Activated B cell treated with CpG ODN at 0.5 μM for 24 hours (primary cell): ENCODE data around the gene DHX58. TPM values are rescaled to one million over a fixed set of nuclear protein-coding genes. Genes with fewer than 3 reads are reported as not detected.
"Not testable (repeated sequence)": the region's sequence is repeated elsewhere in the genome, so short reads cannot be mapped to it uniquely, and the experiment has no call there.

Experiments used
- ATAC-seq: fragments of 200-7000 bp; cut with Tn5 transposase; one replicate; pipeline ENCODE4 v1.10.0; 2021; ENCODE audit warnings: low read depth, mild to moderate bottlenecking, moderate library complexity
- CTCF ChIA-PET: fragments of 350-600 bp; sonication (Branson Sonifier 250); formaldehyde crosslinking; loops from one replicate; lab custom pipeline; 2021; ENCODE audit warnings: antibody characterized with exemption; lab: Charles Lee
- POLR2A ChIA-PET: fragments of 350-600 bp; sonication (Branson Sonifier 250); formaldehyde crosslinking; loops from one replicate; lab custom pipeline; 2021; ENCODE audit warnings: antibody characterized with exemption; lab: Charles Lee
- DNase-seq: peaks from one replicate; pipeline ENCODE4 v3.0.0; 2022
- H3K27ac Mint-ChIP-seq: one replicate; pipeline ENCODE4 v1.8.0; 2020; ENCODE audit warnings: mixed read lengths
- H3K27me3 Mint-ChIP-seq: one replicate; pipeline ENCODE4 v1.8.0; 2021; ENCODE audit warnings: mixed read lengths
- H3K36me3 Mint-ChIP-seq: one replicate; pipeline ENCODE4 v1.8.0; 2021; ENCODE audit warnings: low read depth, mixed read lengths
- H3K4me1 Mint-ChIP-seq: one replicate; pipeline ENCODE4 v1.8.0; 2021; ENCODE audit warnings: mixed read lengths
- H3K4me3 Mint-ChIP-seq: one replicate; pipeline ENCODE4 v1.8.0; 2020; ENCODE audit warnings: mild to moderate bottlenecking, mixed read lengths
- H3K9me3 Mint-ChIP-seq: one replicate; pipeline ENCODE4 v1.8.0; 2020; ENCODE audit warnings: mixed read lengths
- CTCF ChIP-seq: fragments of 200-600 bp; IDR thresholded peaks from one replicate; pipeline ENCODE4 v1.8.0; 2022; ENCODE audit warnings: antibody characterized with exemption, mild to moderate bottlenecking
- intact Hi-C: fragments of 100-400 bp; cut with micrococcal nuclease; formaldehyde crosslinking; loops from one replicate; pipeline ENCODE4 v1.15.1; 2024
- total RNA-seq: library from RNA; stranded (reverse); gene quantifications from 2 replicates; pipeline ENCODE4 v1.2.3, GENCODE V29; 2022

Gene DHX58
- total RNA-seq, 1 donor from 2014 or later, result 22.4 TPM

- Mint-ChIP-seq H3K27me3 (no peaks in the 10 kb centered on the region), H3K4me3 (peak overlapping the region; percentile 95), H3K4me1 (peaks cover 37% of the 10 kb centered on the region), H3K9me3 (no peaks in the 10 kb centered on the region), H3K27ac (peak overlapping the region; percentile 92), H3K36me3 (peaks cover 27% of the 10 kb centered on the region)
- TF ChIP-seq CTCF, result no peak
- CTCF ChIA-PET, result interaction anchor here (0.6 to 1.5 kb wide), 2 partner anchors 28 to 141 kb away, joined by 4 read pairs; no protein-coding TSS in a partner anchor
- intact Hi-C loops, result no loop called here
- DNase-seq (no peak), ATAC-seq (no peak)
- POLR2A ChIA-PET, result interaction anchor here (0.8 to 2.6 kb wide), 8 partner anchors 10 to 252 kb away, joined by 3 to 9 read pairs (median 4); partner anchors contain the start of genes DHX58, DNAJC7, KAT2A and KCNH4
Measured at GRCh38 chr17:42153919-42154742, 41.6 kb upstream of the DHX58 start.

GRCh38 chr17:42146911-42147607 is 34.5 kb upstream of the DHX58 start:
- Mint-ChIP-seq H3K4me3 (no peak overlapping the region), H3K27ac (no peak overlapping the region), H3K36me3 (peaks cover 54% of the 10 kb centered on the region), H3K27me3 (no peaks in the 10 kb centered on the region), H3K9me3 (no peaks in the 10 kb centered on the region), H3K4me1 (peaks cover 17% of the 10 kb centered on the region)
- intact Hi-C loops, result no loop called here
- DNase-seq (no peak), ATAC-seq (no peak)
- ChIA-PET CTCF (interaction anchor here (0.7 kb wide), 1 partner anchor 193 kb away, joined by 5 read pairs; no protein-coding TSS in a partner anchor), POLR2A (interaction anchor here (0.7 to 1.3 kb wide), 2 partner anchors 8 to 49 kb away, joined by 4 to 5 read pairs; partner anchors contain the start of gene ZNF385C)
- TF ChIP-seq CTCF, result no peak

GRCh38 chr17:42143138-42143537 is 30.6 kb upstream of the DHX58 start:
- intact Hi-C loops, H3K4me3 Mint-ChIP-seq, CTCF ChIA-PET, H3K27ac Mint-ChIP-seq, DNase-seq, ATAC-seq, H3K9me3 Mint-ChIP-seq, H3K27me3 Mint-ChIP-seq: not testable (repeated sequence)
- POLR2A ChIA-PET, result interaction anchor here (0.7 kb wide), 1 partner anchor 11 kb away, joined by 3 read pairs; no protein-coding TSS in a partner anchor
- H3K4me1 Mint-ChIP-seq, result peaks cover 30% of the 10 kb centered on the region
- peaks cover 54% of the 10 kb centered on the region for H3K36me3 Mint-ChIP-seq

- Mint-ChIP-seq H3K4me3 (no peak overlapping the region), H3K27me3 (no peaks in the 10 kb centered on the region), H3K4me1 (peaks cover 34% of the 10 kb centered on the region), H3K9me3 (no peaks in the 10 kb centered on the region), H3K27ac (no peak overlapping the region), H3K36me3 (peaks cover 49% of the 10 kb centered on the region)
- intact Hi-C loops, result no loop called here
- ATAC-seq (no peak), DNase-seq (no peak)
- TF ChIP-seq CTCF, result no peak
- CTCF ChIA-PET, result no interaction called here
- POLR2A ChIA-PET, result no interaction called here
Measured at GRCh38 chr17:42142371-42142896, 29.9 kb upstream of the DHX58 start.

- Mint-ChIP-seq H3K4me1 (peaks cover 41% of the 10 kb centered on the region), H3K36me3 (peaks cover 50% of the 10 kb centered on the region), H3K27ac (no peak overlapping the region), H3K4me3 (no peak overlapping the region), H3K9me3 (no peaks in the 10 kb centered on the region), H3K27me3 (no peaks in the 10 kb centered on the region)
- ChIA-PET POLR2A (interaction anchor here (0.7 kb wide), 1 partner anchor 9 kb away, joined by 3 read pairs; no protein-coding TSS in a partner anchor), CTCF (interaction anchor here (0.6 kb wide), 1 partner anchor 203 kb away, joined by 3 read pairs; no protein-coding TSS in a partner anchor)
- DNase-seq, result no peak
- intact Hi-C loops, result loop anchor here (1.0 kb wide), 1 partner anchor 8 kb away; no protein-coding TSS in a partner anchor
- no peak for ATAC-seq
- no peak for TF ChIP-seq CTCF
Measured at GRCh38 chr17:42141382-42141781, 28.9 kb upstream of the DHX58 start.

GRCh38 chr17:42140690-42141089 is 28.2 kb upstream of the DHX58 start:
- H3K4me3 Mint-ChIP-seq, H3K27ac Mint-ChIP-seq, DNase-seq, H3K9me3 Mint-ChIP-seq, ATAC-seq, H3K27me3 Mint-ChIP-seq, CTCF ChIA-PET: not testable (repeated sequence)
- intact Hi-C loops, result loop anchor here (1.0 kb wide), 1 partner anchor 7 kb away; no protein-coding TSS in a partner anchor
- POLR2A ChIA-PET, result interaction anchor here (0.7 kb wide), 1 partner anchor 145 kb away, joined by 4 read pairs; no protein-coding TSS in a partner anchor
- Mint-ChIP-seq H3K36me3 (peaks cover 51% of the 10 kb centered on the region), H3K4me1 (peaks cover 48% of the 10 kb centered on the region)
